Lower leg skin (tissue), 3 donors: Measurements from ENCODE around the gene RHOF.

Source experiments
- POLR2A ChIP-seq, 2 donors: fragments of 450-650 bp; IDR thresholded peaks; one replicate each; pipeline ENCODE4 v1.6.1; 2016 to 2017; ENCODE audit warnings: antibody characterized with exemption in 2 of 2, mild to moderate bottlenecking in 1 of 2, moderate library complexity in 1 of 2
- TF ChIP-seq, protein P1 (sequence below), 3 donors: fragments of 450-650 bp; IDR thresholded peaks; one replicate each; pipeline ENCODE4 v1.5.1; 2016; ENCODE audit warnings: antibody characterized with exemption in 3 of 3, mild to moderate bottlenecking in 3 of 3, moderate library complexity in 2 of 3

DNA sequence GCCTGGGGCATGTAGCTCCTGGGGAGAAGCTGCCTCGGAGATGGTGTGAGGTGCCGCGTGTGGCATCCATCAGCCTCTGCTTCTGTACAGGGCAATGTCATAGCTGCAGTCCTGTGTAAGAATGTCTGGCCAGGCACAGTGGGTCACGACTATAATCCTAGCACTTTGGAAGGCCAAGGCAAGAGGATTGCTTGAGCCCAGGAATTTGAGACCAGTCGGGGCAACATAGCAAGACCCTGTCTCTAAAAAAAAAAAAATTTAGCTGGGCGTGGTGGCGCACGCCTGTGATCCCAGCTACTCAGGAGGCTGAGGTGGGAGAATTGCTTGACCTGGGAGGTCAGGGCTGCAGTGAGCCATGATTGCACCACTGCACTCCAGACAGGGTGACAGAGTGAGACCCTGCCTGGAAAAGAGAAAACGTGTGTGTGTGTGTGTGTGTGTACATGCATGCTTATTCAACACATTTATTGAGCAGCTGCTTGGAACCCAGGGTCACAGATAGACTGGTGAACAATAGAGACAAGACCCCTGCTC is 24.1 kb downstream of the RHOF start:
- TF ChIP-seq POLR2A (IDR thresholded peaks at IDR 0.05) = no peak
- TF ChIP-seq, protein P1, sequence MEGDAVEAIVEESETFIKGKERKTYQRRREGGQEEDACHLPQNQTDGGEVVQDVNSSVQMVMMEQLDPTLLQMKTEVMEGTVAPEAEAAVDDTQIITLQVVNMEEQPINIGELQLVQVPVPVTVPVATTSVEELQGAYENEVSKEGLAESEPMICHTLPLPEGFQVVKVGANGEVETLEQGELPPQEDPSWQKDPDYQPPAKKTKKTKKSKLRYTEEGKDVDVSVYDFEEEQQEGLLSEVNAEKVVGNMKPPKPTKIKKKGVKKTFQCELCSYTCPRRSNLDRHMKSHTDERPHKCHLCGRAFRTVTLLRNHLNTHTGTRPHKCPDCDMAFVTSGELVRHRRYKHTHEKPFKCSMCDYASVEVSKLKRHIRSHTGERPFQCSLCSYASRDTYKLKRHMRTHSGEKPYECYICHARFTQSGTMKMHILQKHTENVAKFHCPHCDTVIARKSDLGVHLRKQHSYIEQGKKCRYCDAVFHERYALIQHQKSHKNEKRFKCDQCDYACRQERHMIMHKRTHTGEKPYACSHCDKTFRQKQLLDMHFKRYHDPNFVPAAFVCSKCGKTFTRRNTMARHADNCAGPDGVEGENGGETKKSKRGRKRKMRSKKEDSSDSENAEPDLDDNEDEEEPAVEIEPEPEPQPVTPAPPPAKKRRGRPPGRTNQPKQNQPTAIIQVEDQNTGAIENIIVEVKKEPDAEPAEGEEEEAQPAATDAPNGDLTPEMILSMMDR (IDR thresholded peaks at IDR 0.05) = no peak
